GM12878 (cell line): ENCODE results near the gene MARS1. TPM values are rescaled to one million over a fixed set of nuclear protein-coding genes. Genes with fewer than 3 reads are reported as not detected.
"Not testable (repeated sequence)": the region's sequence is repeated elsewhere in the genome, so short reads cannot be mapped to it uniquely, and the experiment has no call there.

Source experiments
- ATAC-seq: fragments of 200-7000 bp; cut with Tn5 transposase; 3 replicates; pipeline ENCODE4 v1.9.1; 2020; ENCODE audit warnings: mild to moderate bottlenecking, moderate library complexity
- BruUV-seq: library from RNA; stranded (reverse); fragments of 400-500 nt; replicated peaks from 2 replicates; lab custom pipeline; 2021; lab: Mats Ljungman, UMichigan
- CTCF ChIA-PET: fragments of 300-600 bp; sonication (Branson Sonifier 250); formaldehyde crosslinking; extraction: SDS; loops from one replicate; lab custom pipeline; 2021; ENCODE audit warnings: inconsistent platforms; lab: Yijun Ruan, JAX
- POLR2A ChIA-PET: fragments of 350-600 bp; formaldehyde crosslinking; extraction: SDS; loops from one replicate; lab custom pipeline; 2021; ENCODE audit warnings: inconsistent platforms; lab: Charles Lee
- RAD21 ChIA-PET: fragments of 300-600 bp; sonication (Branson Sonifier 250); formaldehyde crosslinking; loops from one replicate; lab custom pipeline; 2023; ENCODE audit warnings: antibody characterized with exemption; ENCODE audit not compliant: unreplicated experiment; lab: Charles Lee
- SMC1A ChIA-PET: fragments of 300-600 bp; sonication (Branson Sonifier 250); formaldehyde crosslinking; loops from one replicate; lab custom pipeline; 2023; ENCODE audit not compliant: unreplicated experiment, uncharacterized antibody; lab: Charles Lee
- DNase-seq: peaks from one replicate; pipeline ENCODE4 v3.0.0-alpha.2; 2011; ENCODE audit warnings: low read depth, low spot score
- FAIRE-seq: peaks from 3 replicates; lab custom pipeline; 2011; peaks lifted over from hg19 to GRCh38; lab: Jason Lieb, UNC
- H2AFZ ChIP-seq: 2 replicates; pipeline ENCODE4 v1.6.0; 2011; ENCODE audit warnings: low read depth, low read length, control low read depth; ENCODE audit not compliant: control insufficient read depth
- H3K27ac ChIP-seq: 2 replicates; pipeline ENCODE4 v1.5.1; 2011; ENCODE audit warnings: control low read depth; ENCODE audit not compliant: control insufficient read depth, insufficient read depth
- H3K27me3 ChIP-seq, 2 experiments: replicated peaks in 1 of 2; 2 replicates each; pipeline versions ENCODE4 v1.6.0 to v1.6.1; 2011; ENCODE audit warnings: low read length in 1 of 2; ENCODE audit not compliant: control insufficient read depth in 2 of 2, insufficient read depth in 2 of 2
- H3K36me3 ChIP-seq, 2 experiments: 2 replicates each; pipeline ENCODE4 v1.5.1; 2011; ENCODE audit warnings: low read length in 1 of 2; ENCODE audit not compliant: control insufficient read depth in 2 of 2, insufficient read depth in 2 of 2
- H3K4me1 ChIP-seq: 2 replicates; pipeline ENCODE4 v1.6.1; 2011; ENCODE audit warnings: mild to moderate bottlenecking, low read length, moderate library complexity, mixed read lengths; ENCODE audit not compliant: control insufficient read depth, insufficient read depth
- H3K4me2 ChIP-seq: 2 replicates; pipeline ENCODE4 v1.6.0; 2011; ENCODE audit warnings: control low read depth; ENCODE audit not compliant: control insufficient read depth, insufficient read depth
- H3K4me3 ChIP-seq: fragments of 200-600 bp; sonication (generic); 2 replicates; pipeline ENCODE4 v1.5.1; 2016
- H3K79me2 ChIP-seq: 2 replicates; pipeline ENCODE4 v1.6.0; 2011; ENCODE audit warnings: low read length; ENCODE audit not compliant: control insufficient read depth, insufficient read depth
- H3K9ac ChIP-seq: 2 replicates; pipeline ENCODE4 v1.8.0; 2011; ENCODE audit warnings: low read length, control low read depth, mixed read lengths; ENCODE audit not compliant: control insufficient read depth, insufficient read depth
- H3K9me3 ChIP-seq: replicated peaks from 3 replicates; pipeline ENCODE4 v1.5.1; 2011; ENCODE audit warnings: mild to moderate bottlenecking, low read length; ENCODE audit not compliant: control insufficient read depth, insufficient read depth
- H4K20me1 ChIP-seq: 2 replicates; pipeline ENCODE4 v1.6.0; 2011; ENCODE audit not compliant: control insufficient read depth, insufficient read depth
- WGBS: methylation state at CpG from one replicate; pipeline ENCODE4 v1.1.6; 2016; ENCODE audit warnings: low lambda C conversion rate; ENCODE audit not compliant: insufficient replicate concordance, insufficient coverage; ENCODE audit errors: missing lambda C conversion rate; 5-methylcytosine and 5-hydroxymethylcytosine counted together
- in situ Hi-C: fragments of 300-500 bp; cut with MboI; formaldehyde crosslinking; loops from 9 replicates; pipeline ENCODE4 v1.14.3; 2018; ENCODE audit warnings: mixed read lengths
- intact Hi-C: fragments of 100-400 bp; cut with micrococcal nuclease; formaldehyde crosslinking; loops from one replicate; pipeline ENCODE4 v1.14.2; 2022; ENCODE audit not compliant: unreplicated experiment
- polyA plus RNA-seq, 11 experiments: library from polyadenylated mRNA; depleted of rRNA in 4 of 11; unstranded in 6 of 11; stranded (reverse) in 5 of 11; fragments of >200 nt; fragmentation: Nextera tagmentation in 4 of 11; fragmentation: Illumina TruSeq in 1 of 11; extraction: Ambion mirVana in 4 of 11; extraction: Trizol in 1 of 11; gene quantifications; 1 replicate in 1 of 11; 2 replicates in 10 of 11; pipeline versions ENCODE4 v1.2.1 to v1.2.3, GENCODE V29; 2011 to 2016; ENCODE audit warnings: inconsistent platforms in 2 of 11, missing spikeins in 2 of 11, low read depth in 1 of 11
- total RNA-seq, 4 experiments: library from RNA; depleted of rRNA in 3 of 4; stranded (reverse); fragments of >200 nt in 3 of 4; fragmentation: Illumina TruSeq in 1 of 4; extraction: Trizol in 1 of 4; gene quantifications; 2 replicates each; pipeline versions ENCODE4 v1.2.1 to v1.2.3, GENCODE V29; 2013 to 2021

Gene MARS1
- total and polyA plus RNA-seq, 10 of the 15 experiments (the other 5 are each of a cell fraction or from before 2014, with no cell fraction given) = 72.3 to 270 (median 153) TPM

DNA sequence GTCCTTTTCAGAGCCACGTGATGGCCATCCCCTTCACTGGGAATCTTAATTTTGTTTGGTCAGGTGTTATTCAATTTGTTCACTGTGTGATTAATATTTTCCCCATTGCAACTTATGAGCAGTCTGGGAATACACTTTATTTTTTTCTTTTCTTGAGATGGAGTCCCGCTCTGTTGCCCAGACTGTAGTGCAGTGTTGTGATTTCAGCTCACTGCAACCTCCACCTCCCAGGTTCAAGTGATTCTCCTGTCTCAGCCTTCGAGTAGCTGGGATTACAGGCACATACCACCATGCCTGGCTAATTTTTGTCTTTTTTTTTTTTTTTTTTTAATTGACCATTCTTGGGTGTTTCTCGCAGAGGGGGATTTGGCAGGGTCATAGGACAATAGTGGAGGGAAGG lies 18.7 kb downstream of the MARS1 start:
- 98% methylated on average over 3 of the region's 4 CpGs for WGBS
- intact Hi-C loops, H3K79me2 ChIP-seq, H2AFZ ChIP-seq, in situ Hi-C loops, BruUV-seq, RAD21 ChIA-PET, DNase-seq, H4K20me1 ChIP-seq, H3K27ac ChIP-seq, H3K9me3 ChIP-seq, H3K4me3 ChIP-seq, H3K4me2 ChIP-seq, ATAC-seq, H3K4me1 ChIP-seq, H3K9ac ChIP-seq, SMC1A ChIA-PET, CTCF ChIA-PET, FAIRE-seq, H3K27me3 ChIP-seq: not testable (repeated sequence)
- peaks cover 9 to 26% of the 10 kb centered on the region in 2 experiments for H3K36me3 ChIP-seq
- POLR2A ChIA-PET = interaction anchor here (1.0 kb wide), 1 partner anchor 9 kb away, joined by 3 read pairs; no protein-coding TSS in a partner anchor

GRCh38 chr12:57507796-57508195 lies 19.9 kb downstream of the MARS1 start:
- SMC1A ChIA-PET, H4K20me1 ChIP-seq, H3K4me3 ChIP-seq, DNase-seq, H3K27me3 ChIP-seq, H3K79me2 ChIP-seq, H3K4me2 ChIP-seq, POLR2A ChIA-PET, H3K4me1 ChIP-seq, RAD21 ChIA-PET, H3K9me3 ChIP-seq, BruUV-seq, H3K27ac ChIP-seq, ATAC-seq, H2AFZ ChIP-seq, in situ Hi-C loops, H3K9ac ChIP-seq, CTCF ChIA-PET, FAIRE-seq, intact Hi-C loops: not testable (repeated sequence)
- 97% methylated on average over 14 of the region's 28 CpGs for WGBS
- H3K36me3 ChIP-seq = peaks cover 18 to 36% of the 10 kb centered on the region in 2 experiments
